Amygdala (tissue), 56 donors: ENCODE measurements around the gene RAB5IF.

Experiments
- DNase-seq, 56 donors: peaks; one replicate each; lab custom pipeline; 2025; lab: John Stamatoyannopoulos, UW

Gene RAB5IF

DNA sequence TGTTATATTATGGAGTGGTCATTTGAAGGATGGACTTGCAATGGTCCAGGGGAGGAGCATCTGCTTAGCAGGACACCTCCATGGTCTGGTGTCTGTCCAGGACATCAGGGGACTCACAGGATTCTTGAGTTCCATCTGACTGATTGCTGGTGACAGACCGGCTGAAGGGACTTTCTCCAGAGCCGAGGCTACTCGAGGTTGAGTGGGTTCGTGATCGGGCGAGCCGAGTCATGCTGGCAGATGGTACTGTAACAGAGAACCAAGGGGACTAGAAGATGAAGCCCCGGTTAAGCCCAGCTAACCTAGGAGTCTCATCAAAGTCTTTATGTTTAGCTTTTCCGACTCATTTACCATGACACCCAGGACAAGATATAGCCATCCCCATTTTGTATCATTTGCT is 47.9 kb downstream of the RAB5IF start:
- DNase-seq, result no peak

DNA sequence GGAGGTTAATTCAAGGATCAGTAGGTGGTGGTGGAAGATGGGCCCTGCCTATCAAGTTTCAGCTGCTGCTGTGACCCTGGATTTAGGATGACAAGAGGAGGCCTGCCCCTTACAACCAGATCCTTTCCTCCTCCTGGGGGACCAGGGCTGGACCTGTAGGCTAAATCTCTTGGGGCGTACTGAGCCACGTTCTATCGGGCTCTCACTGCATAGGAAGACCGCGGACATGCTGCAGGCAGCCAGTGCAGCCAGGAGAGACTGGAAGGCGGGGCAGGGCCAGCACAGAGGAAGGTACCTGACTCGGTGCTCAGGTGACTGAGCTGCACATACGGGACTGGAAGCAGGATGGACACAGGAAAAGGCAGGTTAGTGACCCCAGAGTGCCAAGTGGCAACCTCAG is 48.9 kb downstream of the RAB5IF start:
- no peak for DNase-seq

DNA sequence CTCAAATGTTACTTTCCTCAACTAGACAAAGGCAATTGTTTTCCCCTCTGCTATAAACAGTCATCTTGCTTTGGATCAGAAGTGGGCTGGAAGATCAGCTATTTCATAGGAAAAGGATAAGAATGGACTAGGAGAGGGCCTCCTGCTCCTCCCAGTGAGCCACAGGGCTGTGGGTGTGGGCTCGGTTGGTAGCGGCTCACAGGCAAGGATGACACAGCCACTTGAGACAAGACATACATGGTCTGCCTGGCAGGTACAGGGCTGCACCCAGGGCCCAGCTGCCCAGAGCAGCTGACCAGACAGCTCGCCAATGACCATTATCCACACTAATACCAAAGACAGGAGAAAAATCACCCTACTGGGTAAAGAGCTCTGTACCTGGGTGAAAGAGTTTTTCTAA is 49.4 kb downstream of the RAB5IF start:
- DNase-seq, result no peak

DNA sequence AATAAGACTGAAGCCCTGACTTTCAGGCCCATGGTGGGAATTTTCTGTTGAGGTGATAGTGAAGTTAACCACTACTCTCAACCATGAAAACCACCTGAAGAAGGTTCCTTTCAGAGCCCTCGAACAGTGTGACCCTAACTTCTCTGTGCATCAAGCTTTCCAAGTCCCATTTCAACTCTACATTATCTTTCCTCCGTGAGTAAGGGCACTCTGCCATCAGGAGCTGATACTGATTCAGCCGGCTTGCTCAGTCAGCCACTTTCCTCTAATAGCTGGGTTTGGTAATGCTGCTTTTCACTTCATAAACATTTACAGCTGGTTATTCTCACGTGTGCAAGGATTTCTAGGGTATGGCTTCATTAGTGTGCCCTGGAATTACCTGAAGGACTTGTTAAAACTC is 51.2 kb downstream of the RAB5IF start:
- no peak for DNase-seq

DNA sequence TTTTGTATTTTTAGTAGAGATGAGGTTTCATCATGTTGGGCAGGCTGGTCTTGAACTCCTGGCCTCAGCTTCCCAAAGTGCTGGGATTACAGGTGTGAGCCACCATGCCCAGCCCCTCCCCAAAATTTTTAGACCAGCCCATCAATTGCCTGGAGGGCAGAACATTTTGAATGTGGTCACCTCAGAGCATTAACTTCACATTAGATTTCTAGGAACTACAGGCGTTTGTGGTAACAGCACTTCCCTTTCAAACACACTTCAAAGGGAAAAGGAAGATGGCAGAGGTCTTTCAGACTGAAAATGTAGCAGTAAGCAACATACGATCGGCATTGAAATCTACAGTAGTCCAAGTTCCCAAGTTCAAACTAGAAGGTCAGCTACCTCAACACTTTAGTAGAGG is 52.7 kb downstream of the RAB5IF start:
- DNase-seq, result no peak
